Measurements from ENCODE around the gene NKAIN4.

DNA sequence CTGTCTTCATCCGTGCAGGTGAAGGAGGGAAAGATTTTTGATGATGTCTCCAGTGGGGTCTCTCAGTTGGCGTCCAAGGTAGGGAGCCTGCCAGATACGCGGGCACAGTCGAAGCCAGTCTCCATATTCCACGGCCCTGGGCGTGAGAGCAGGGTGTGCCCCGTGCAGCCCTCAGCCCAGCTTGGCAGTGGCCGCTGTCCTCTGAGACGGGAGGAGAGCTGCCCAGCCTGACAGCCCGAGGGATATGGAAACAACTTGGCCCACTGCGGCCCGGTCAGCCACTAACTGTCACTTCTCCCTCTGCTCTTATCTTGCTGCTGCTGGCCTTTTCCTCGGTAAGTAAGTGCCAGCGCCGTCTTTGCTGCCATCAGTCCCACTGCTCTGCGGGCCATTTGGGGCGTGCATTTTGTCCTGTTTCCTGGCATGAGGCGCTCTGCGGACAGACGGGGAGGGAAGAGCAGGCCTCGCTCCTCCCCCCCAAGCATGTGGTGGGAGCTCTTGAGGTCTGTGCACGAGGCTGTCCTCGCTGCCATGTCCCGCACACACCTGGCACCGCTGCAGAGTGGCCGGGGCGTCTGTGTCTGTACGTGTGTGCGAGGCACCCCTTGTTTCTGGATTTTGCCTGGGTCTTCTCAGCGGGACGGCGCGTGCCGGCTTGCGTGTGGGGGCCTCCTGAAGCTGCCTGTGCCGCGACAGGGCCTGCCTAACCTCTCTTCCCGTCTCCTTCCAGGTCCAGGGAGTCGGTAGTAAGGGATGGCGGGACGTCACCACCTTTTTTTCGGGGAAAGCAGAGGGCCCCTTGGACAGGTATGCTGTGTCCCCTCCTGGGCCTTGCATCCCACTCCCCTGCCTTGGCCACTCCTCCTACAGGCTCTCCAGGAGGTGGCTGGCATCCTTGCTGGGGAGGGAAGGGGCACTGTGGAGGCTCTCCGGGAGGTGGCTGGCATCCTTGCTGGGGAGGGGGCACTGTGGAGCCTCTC lies 31.7 kb upstream of the NKAIN4 start:
- TF ChIP-seq, protein P1, sequence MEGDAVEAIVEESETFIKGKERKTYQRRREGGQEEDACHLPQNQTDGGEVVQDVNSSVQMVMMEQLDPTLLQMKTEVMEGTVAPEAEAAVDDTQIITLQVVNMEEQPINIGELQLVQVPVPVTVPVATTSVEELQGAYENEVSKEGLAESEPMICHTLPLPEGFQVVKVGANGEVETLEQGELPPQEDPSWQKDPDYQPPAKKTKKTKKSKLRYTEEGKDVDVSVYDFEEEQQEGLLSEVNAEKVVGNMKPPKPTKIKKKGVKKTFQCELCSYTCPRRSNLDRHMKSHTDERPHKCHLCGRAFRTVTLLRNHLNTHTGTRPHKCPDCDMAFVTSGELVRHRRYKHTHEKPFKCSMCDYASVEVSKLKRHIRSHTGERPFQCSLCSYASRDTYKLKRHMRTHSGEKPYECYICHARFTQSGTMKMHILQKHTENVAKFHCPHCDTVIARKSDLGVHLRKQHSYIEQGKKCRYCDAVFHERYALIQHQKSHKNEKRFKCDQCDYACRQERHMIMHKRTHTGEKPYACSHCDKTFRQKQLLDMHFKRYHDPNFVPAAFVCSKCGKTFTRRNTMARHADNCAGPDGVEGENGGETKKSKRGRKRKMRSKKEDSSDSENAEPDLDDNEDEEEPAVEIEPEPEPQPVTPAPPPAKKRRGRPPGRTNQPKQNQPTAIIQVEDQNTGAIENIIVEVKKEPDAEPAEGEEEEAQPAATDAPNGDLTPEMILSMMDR (optimal IDR thresholded peaks at IDR 0.05 in 1 of 3, IDR thresholded peaks at IDR 0.05 in 1 of 3, conservative IDR thresholded peaks at IDR 0.05 in 1 of 3; ENCODE audit: extremely low read depth in 1 of 3, insufficient read depth in 2 of 3, low read length in 3 of 3), result no peak
- TF ChIP-seq EZH2 (IDR thresholded peaks at IDR 0.05; ENCODE audit: low read length), result no peak

Measured in keratinocyte (primary cell).